Stimulated activated CD4-positive, alpha-beta T cell treated with anti-CD3 and anti-CD28 coated beads, Interleukin-4, amount 100 ng/mL, for 24 hours (primary cell): ENCODE measurements around the gene CCDC184.
A peak's percentile ranks its signal among the peaks of the same experiment; 100 is the strongest.
"Not testable (repeated sequence)": the region's sequence is repeated elsewhere in the genome, so short reads cannot be mapped to it uniquely, and the experiment has no call there.

Source experiments
- DNase-seq: peaks from one replicate; pipeline ENCODE4 v3.0.0-alpha.2; 2020

CCDC184 gene

DNA sequence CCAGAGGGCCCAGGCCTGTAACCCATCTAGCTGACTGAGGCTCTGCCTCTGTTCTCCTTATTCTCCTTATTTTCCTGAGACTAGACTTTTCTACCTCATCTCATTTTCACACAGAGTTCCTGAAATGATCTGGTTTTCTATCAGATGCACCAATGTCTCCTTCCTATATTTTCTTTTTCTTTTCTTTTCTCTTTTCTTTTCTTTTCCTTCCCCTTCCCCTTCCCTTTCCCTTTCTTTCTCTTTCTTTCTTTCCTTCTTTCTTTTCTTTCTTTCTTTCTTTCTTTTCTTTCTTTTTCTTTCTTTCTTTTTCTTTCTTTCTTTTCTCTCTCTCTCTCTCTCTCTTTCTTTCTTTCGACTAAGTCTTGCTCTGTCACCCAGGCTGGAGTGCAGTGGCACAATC, 3.0 kb upstream of the CCDC184 start:
- DNase-seq, result no peak

DNA sequence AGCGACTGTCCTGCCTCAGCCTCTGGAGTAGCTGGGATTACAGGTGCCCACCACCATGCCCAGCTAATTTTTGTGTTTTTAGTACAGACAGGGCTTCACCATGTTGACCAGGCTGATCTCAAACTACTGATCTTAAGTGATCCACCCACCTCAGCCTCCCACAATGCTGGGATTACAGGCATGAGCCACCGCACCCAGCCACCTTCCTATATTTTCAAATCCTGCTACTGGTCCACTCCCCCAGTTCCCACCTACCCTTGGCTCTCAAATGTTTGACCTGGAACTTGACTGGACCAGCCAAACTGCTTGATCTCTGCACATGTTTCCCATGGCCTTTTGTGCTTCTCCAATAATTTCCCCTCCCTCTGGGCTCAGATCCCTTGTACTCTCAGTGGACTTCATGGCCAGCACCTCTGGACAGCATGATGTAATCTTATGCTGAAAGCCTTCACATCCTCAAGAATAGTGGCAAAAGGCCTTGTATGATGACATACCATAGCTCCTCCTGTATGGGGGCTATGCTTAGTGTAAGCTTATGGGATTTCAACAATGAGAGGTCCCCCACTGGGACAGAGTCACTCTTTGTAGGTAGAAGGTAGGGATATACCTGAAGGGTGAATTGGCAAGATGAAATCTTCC, 2.5 kb upstream of the CCDC184 start:
- DNase-seq, result no peak

DNA sequence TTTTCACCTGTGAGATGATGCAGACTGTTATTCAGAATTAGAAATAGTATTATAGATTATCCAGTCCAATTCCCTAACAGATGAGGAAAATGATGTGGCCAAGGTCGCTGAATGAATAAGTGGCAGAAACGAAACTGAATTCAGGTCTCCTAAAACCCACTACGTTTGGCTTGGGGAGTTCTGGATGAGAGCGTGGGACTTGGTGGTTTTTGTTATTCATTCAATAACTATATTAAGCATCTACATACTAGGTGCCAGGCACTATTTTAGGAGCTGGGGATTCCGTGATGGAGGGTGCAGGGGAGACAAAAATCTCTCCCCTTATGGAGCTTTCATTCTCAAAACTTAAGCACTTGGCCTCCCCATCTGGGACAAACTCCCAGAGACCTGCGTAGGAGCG, 813 bp upstream of the CCDC184 start:
- peak; percentile 24 for DNase-seq

DNA sequence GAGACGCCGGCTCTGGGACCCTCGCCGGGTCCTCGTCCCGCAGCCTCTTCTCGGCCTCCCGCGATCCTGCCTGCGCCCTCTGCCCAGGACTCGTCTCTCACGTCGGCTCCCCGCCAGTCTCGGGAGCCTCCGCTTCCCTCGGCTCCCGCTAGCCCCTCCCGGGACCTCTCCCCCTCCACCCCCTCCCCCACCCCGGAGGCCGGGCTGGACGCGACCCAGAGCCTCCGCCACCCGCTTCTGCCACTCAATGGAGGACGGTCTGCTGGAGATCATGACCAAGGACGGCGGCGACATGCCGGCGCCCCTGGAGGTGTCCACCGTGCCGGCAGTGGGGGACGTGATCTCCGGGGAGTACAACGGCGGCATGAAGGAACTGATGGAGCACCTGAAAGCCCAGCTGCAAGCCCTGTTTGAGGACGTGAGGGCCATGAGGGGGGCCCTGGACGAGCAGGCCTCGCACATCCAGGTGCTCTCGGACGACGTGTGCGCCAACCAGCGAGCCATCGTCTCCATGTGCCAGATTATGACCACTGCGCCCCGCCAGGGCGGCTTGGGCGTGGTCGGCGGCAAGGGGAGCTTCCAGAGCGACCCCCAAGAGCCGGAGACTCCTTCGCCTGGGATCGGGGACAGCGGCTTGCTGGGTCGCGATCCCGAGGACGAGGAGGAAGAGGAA, 568 bp downstream of the CCDC184 start:
- DNase-seq, result no peak

DNA sequence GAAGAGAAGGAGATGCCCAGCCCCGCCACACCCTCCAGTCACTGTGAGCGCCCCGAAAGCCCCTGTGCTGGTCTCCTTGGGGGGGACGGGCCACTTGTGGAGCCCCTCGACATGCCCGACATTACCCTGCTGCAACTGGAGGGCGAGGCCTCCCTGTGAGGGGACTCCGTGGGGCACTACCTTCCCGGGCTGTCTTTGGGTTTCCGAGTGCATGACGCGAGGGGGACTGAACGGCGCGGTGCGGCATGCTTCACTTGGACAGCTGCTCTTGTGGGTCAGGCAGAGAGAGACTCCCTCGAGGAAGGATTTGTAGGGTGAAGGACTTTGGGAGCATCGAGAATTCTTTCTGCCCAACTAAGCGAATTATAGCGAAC, 1.1 kb downstream of the CCDC184 start:
- DNase-seq, result no peak

DNA sequence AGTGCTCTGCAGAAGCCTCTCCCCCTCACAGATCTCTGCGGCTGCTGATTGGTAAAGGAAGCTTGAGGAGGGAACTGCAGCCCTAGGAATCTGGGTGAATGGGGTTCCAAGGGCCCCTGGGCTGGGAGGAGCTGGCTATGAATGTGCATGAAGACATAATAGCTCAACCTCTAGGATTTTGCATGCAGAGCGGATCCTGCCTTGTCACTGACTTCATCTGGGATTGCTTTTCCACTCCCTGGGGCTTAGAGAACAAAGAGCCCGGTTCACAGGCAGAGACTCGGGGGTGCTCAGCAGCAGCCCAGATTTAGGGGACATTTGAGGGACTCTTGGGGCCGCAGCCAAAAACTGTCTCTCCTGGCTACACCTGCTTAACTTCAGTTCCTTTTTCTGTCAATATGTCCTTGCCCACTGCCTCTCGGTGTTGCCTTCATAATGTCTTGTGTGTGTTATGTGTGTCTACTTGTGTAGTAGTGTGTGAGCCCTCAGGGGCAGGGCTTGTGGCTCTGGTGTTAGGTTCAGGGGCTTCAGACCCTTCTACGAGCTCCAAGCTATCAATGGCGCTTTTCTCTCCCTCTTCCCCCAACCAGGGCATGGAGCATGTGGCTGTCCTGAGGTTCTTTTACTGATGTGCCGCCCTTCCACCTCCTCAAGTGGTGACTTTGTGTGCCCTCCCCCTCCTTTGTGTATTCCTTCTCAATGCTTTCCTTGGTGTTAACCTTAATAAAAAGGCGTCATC, 1.9 kb downstream of the CCDC184 start:
- no peak for DNase-seq

DNA sequence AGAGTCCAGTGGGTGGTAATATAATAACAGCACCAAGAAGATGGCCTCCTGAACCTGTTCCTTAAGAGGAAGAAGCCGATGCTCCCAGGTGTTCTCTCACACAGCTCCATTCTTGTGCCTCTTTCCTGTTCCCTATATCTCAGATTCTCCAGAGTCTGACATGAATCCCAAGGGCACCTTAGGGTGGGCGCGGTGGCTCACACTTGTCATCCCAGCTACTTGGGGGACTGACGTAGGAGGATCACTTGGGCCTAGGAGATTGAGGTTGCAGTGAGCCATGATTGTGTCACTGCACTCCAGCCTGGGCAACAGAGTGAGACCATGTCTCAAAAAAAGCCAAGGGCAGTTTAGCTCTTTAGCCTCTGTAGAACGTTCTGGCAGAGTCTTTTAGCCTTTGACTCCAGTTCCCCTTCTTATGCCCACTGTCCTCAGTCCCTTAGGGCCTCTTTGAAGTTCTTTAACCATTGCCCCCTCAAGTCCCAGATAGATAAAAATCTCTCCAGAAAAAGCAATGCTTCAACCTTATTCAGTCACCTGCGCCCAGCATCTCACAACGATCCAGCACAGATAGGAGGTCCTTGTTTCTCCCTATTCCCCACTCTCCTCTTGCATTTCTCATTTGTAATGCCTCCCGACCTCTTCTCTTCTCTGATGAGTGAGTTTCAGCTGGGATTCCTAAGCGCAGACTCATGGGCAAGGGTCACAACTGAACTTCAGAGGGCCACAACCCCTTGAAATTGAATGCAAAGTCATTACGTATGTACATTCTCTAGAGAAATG, 4.7 kb downstream of the CCDC184 start:
- DNase-seq, result no peak

DNA sequence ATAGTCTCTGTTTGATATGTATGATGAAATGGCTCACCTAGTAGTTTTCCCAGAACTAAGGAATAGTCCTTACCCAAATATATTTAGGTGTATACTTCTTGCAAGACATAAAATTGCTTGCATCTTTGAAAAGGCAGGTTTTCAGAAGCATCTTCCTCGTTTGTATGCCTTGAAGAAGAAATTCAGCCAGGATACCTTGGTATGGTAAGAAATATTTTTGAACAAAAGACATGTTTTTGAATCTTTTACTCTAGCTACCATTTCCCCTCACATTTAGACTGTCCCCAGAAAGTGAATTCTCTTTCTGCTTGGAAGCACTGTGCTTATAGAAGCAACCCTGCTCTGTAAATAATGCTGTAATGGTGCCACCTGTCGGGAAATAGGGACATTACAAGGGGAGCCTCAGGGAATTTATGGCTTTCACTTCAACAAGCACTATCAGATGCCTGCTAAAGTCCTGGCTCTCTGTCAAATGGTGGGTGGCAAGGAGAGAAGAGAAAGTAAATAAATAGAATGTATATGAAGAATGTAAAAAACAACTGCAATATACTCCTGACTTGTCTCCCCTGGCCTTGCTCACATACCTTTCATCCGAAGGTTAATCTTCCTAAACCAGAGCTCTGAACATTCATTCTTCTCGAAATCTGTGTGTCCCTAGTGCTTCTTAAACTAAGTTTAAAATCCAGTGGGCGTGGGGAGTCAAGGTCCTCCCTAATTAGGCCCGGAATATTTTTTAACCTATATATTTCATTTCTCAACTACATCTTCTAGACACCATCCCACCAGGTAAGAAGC, 6.1 kb downstream of the CCDC184 start:
- peak; percentile 79 for DNase-seq

DNA sequence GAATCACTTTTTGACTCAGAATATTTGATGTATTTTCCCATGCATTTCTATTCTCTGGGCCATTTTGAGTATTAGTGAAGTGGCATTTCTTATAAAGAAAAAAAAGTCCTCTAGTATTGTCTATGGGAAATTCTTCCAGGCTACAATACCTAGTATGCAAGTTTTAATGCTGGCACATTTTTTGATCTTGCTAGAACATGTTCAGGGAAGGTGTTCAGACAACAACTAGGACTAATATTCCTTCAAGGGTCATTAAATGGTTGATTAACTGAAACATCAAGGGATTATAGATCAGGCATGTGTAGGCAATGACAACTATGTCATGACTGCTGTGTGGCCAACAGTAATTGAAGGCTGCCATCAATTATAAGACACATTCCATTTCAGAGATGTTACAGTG, 7.7 kb downstream of the CCDC184 start:
- DNase-seq, result no peak

DNA sequence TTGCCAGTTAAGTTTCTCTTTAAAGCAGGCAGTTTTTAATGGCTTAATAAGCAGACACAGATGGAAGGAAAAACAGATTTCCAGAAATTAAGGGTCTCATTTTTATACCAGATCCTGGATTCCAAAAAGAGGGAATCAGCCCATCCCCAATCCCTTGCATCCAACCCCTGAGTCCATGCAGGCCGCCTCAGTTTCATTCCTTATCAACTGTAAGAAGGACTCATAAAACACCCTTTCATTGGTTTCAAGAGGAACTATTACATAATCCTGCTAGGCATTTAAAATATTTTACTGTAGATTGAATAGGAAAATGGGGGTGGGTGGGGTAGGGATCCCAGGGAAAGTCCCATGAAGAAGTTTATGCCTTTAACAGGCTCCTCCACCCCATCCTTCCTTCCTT, 9.4 kb downstream of the CCDC184 start:
- DNase-seq, result no peak

DNA sequence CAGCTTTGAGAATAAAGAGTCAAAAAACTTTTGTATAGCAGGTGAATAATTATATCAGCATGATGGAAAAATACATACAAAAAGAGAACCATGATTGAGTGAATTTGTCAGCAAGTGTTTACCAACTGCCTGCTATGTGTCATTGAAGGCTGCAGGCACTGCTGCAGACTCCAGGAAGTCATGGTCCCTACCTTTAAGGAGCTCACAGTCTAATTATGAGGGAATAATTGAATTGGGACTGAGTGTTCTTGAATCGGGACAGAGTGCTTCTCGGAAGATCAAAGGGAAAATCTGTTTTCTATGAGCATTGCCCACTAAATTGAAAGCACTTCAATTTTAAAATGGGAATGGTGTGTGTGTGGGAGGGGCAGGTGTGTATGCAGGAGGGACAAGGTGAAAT, 10.2 kb downstream of the CCDC184 start:
- no peak for DNase-seq

DNA sequence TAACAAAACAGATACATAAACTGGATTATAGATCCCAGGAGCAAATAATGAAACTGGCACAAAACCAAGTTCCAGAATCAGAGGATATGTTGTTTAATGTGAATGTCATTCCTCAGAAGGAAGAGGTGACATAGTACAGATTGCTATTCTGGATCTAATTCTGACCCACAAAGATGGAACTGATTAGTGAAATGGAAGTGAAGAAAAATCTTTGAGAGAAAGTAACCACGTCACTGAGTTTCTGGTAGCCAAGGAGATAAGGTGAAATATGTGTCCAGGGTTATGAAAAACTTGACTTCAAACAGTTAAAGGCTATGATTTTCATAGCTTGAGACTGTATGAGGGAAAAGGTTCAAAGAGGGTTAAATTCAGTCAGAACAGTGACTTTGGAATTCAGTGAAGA, 11.4 kb downstream of the CCDC184 start:
- DNase-seq, result no peak

DNA sequence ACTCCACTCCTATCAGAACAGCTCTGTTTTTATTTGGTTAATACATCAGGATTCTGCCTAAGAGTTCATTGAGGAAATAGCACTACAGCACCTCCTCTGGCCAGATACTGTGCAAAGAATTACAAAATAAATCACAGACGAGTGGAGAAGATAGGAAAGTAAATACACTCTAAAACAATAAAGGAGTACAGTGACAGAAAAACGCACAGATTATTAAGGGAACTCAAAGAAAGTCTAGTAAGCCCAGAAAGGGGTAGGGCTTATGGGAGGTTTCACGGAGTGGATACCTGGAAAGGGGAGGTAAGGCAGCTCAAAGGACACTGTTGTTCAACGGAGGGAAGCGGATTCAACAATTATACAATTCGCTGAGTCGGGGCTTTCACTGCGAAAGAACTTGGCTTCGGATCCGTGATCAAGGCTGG, 14.1 kb downstream of the CCDC184 start:
- DNase-seq, result no peak

DNA sequence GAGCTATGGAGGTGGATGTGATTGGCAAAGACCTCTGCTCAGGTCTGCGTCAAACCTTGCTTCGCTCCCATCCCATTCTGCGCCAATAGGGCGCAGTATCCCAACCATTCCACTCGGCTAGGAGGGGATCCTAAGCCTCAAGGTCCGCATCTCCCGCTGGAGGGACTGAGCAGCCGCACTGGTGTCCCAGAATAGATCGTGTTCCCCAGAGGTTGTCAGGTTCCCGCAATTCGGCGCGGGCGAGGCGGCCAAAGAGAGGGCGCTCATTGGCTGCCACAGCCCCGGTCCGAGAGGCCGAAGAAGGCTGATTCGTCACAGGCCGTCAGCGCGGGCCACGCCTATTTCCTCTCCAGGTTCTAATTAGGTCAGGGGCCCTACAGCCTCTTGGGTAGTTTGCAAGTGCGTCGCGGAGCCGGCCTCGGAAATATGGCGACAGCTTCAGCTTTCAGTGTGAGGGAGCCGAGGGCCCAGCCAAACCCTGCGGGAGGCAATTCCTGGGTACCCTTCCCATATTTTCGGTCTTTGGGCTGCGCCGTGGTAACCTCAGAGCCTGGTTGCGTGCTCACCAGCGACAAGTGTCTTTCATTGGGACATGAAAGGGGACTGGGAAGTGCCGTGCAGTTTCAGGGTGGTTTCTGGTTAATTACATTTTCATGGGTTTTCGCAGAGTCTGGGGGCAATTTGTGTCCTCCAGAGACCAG, 14.7 kb downstream of the CCDC184 start:
- DNase-seq, result peak; percentile 94

DNA sequence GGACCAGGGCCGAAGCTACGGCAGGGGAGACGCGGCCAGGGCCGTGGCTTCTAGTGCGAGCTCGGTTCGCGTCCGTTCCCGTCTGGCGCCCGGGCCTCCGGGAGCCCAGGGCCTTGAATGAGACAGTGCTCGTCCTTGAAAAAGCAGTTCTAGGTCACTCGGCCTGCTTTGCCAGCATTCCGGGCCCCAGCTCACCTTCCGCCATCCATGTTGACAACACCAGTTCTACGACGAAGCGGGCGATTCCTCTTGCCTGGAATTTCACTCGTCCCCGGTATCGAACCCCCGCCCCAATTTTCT, 15.2 kb downstream of the CCDC184 start:
- peak; percentile 30 for DNase-seq

DNA sequence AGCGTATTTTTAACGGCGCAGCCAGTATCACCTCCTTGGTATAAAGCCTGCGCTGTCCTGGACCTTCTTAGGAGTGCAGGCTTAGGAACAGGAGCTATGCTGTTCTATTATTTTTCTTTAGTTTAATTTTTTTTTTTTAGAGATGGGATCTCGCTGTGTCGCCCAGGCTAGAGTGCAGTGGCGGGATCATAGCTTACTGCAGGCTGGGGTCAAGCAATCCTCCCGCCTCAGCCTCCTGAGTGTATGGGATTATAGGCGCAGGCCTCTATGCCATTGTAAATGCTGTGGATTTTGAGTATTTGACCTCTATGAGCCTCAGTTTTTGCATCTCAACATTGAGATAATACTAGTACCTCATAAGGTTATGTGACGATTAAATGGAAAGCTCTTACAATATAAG, 15.5 kb downstream of the CCDC184 start:
- no peak for DNase-seq

DNA sequence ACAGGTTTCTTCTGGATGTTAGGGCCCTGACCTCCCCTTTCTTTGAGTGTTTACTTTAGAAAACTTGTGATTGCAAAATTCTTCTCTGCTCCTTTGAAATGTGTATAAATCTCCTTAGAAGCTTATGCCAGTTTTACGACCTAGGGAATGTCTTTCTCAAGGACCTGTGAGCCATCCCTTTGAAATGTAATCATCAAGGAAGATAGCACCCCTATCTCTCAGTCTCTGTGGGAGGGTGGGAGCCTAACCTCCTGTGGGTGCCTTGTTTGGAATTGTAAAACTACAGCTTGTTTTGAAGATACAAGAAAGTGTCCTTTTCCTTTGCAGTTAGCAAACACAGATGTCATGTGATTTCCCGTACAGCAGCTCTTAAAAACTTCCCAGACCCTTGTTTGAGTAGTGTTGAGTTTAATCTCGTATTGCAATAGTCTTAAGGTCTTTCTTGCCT, 16.4 kb downstream of the CCDC184 start:
- DNase-seq, result no peak

DNA sequence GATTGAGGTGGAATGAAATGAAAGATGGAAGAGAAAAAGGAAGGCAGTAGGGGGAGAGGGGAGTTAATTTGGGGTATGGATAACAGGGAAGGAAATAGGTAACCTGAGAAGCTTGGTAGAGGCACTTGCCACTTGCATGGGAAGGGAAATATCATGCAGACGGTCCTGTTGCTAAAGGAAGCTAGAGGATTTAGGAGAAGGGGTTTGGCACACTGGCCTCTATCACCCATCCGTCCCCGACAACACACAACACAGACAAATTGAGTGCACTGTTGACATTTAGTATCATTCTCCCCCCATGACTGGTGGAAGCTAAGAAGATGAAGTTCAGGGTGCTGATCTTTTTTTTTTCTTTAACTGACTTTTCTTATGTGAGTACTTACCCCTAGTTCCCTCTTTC, 17.6 kb downstream of the CCDC184 start:
- no peak for DNase-seq

DNA sequence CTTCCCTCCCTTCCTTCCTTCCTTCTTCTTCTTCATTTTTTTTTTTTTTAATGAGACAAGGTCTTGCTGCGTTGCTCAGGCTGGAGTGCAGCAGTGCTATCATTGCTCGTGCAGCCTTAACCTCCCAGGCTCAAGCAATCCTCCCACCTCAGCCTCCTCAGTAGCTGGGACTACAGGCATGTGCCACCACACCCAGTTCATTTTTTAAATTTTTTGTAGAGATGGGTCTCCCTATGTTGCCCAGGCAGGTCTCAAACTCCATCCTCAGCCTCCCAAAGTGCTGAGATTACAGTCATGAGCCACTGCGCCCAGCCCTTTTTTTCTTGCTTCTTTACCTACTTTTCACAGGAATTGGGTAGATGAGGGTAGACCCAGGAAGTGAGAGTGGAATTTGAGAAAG, 18.1 kb downstream of the CCDC184 start:
- DNase-seq, result no peak

DNA sequence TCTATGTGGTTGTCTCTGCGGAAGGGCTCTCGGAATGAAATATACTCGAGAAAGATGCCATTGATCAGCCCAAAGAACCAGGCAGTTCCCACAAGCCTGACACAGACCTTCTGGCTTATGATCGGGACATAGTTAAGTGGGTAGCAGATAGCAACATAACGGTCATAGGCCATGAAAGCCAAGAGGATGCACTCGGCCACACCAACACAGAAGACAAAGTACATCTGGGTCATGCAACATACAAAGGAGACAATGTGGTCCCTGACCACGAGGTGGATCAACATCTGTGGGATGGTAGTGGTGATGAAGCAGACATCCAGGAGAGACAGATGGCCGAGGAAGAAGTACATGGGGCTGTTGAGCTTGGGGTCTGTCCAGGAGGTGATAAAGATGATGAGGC, 19.3 kb downstream of the CCDC184 start:
- no peak for DNase-seq

DNA sequence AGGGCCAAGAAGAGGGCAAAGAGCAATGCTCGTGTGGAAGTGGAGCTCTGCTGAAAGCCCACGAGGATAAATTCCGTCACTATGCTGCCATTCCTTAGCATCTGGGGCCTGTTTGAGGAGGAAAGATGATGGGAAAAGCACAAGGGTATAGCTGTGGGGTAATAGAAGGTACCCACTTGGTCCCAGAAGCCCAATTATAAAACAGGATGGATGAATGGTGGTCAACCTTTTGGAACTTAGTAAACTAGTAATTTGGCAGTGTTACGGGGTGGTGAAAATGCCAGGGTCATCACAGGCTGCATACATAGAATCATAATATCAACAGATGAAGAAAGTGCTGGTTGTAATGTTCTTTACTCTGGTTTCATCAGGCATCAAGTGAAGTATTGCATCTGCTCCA, 19.7 kb downstream of the CCDC184 start, which contains the start of gene OR10AD1:
OR10AD1 (minus strand) TSS at position 101 of the 400 bp plus-strand sequence; CDS start at position 101, 0 bp downstream.
- DNase-seq, result no peak

DNA sequence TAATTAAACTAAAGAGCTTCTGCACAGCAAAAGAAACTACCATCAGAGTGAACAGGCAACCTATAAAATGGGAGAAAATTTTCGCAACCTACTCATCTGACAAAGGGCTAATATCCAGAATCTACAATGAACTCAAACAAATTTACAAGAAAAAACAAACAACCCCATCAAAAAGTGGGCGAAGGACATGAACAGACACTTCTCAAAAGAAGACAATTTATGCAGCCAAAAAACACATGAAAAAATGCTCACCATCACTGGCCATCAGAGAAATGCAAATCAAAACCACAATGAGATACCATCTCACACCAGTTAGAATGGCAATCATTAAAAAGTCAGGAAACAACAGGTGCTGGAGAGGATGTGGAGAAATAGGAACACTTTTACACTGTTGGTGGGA, 26.1 kb downstream of the CCDC184 start:
- DNase-seq, result not testable (repeated sequence)
